GM12865 (cell line): ENCODE measurements around the gene GDPD5.

Experiments
- DNase-seq: peaks from one replicate; pipeline ENCODE4 v3.0.0; 2010; ENCODE audit warnings: low read depth
- H3K4me3 ChIP-seq: 2 replicates; pipeline ENCODE4 v1.5.1; 2011; ENCODE audit warnings: mild to moderate bottlenecking, low read depth, low read length, control low read depth
- TF ChIP-seq, protein P1 (sequence below): IDR thresholded peaks from 2 replicates; pipeline ENCODE4 v1.5.1; 2011; ENCODE audit warnings: low read length, control low read depth, low read depth, inconsistent platforms; ENCODE audit not compliant: insufficient read depth; ENCODE audit errors: missing control alignments

The GDPD5 gene

DNA sequence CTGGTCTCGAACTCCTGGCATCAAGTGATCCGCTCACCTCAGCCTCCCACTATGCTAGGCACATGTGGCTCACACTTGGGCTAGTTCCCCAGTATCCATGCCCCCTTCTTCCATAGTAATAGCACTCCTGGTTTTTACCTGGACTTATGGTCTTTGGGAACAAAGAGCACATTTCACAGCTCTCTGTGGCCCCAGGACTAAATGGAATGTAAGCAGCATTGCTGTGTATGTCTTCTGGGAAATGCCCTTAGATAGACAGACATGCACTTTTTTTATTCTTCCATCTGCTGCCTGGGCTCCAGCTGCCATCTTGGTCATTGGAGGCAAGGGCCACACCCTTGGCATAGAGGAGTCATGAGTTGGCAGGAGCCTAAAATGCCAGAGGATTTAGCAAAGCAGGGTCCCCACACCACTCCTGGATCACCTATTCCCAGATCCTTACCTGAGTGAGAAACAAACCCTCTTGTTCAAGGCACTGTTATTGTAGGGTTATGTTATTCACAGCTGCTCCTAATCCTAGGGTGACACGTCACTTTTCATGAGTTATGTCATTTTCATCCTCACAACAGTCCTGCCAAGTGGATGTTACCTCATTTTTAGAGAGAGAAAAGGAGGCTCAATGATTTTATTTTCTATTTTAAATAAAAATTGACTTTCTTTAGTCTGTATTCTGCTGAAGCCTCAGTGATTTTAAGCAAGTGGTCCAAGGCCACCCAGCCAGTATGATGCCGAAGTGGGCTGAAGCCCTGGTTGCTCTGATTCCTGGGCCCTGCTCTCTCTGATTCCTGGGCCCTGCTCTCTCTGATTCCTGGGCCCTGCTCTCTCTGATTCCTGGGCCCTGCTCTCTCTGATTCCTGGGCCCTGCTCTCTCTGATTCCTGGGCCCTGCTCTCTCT, 15.7 kb upstream of the GDPD5 start:
- DNase-seq: no peak
- TF ChIP-seq, protein P1, sequence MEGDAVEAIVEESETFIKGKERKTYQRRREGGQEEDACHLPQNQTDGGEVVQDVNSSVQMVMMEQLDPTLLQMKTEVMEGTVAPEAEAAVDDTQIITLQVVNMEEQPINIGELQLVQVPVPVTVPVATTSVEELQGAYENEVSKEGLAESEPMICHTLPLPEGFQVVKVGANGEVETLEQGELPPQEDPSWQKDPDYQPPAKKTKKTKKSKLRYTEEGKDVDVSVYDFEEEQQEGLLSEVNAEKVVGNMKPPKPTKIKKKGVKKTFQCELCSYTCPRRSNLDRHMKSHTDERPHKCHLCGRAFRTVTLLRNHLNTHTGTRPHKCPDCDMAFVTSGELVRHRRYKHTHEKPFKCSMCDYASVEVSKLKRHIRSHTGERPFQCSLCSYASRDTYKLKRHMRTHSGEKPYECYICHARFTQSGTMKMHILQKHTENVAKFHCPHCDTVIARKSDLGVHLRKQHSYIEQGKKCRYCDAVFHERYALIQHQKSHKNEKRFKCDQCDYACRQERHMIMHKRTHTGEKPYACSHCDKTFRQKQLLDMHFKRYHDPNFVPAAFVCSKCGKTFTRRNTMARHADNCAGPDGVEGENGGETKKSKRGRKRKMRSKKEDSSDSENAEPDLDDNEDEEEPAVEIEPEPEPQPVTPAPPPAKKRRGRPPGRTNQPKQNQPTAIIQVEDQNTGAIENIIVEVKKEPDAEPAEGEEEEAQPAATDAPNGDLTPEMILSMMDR: no peak
- H3K4me3 ChIP-seq: no peak overlapping the region

DNA sequence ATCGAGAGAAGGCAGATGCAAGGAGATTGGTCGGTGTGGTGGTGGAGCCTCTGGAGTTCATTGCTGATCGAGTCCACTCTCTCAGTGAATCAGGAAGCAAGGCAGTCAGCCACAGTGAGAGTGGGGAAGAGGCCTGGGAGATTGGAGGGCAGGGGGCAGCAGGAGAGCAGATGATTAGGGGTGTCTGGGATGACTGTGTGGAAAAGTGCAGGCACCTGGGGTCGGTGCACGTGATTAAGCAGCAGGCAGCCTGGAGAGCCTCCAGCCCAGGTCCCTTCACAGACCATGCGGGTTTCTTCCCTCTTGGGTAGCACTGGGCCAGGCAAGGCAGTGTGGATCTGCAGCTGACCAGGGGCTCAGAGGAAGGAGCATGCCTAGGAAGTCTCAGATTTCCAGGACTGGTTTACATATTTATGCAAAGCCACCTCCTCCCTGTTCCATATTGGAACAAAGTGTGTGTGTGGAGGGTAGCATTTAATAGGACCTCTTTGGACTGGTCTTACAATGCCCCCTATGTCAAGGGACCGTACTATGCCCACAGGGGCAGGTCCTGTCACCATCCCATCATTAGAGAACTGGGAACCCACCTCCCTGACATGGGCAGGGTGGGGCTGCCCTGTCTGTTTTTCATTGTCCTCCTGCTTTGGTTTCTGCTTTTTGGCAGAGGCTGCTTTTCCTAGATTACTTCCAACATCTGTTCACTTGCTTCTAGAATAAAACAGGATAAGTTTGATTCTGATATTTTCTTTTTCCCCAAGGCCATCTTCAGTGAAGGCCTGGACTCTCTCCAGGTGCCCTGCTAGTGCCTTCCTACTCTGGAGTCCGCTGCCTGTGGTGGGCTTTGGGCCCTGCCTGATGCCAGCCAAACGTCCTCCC, 14.0 kb upstream of the GDPD5 start:
- no peak overlapping the region for H3K4me3 ChIP-seq
- DNase-seq: no peak
- TF ChIP-seq, protein P1: no peak

DNA sequence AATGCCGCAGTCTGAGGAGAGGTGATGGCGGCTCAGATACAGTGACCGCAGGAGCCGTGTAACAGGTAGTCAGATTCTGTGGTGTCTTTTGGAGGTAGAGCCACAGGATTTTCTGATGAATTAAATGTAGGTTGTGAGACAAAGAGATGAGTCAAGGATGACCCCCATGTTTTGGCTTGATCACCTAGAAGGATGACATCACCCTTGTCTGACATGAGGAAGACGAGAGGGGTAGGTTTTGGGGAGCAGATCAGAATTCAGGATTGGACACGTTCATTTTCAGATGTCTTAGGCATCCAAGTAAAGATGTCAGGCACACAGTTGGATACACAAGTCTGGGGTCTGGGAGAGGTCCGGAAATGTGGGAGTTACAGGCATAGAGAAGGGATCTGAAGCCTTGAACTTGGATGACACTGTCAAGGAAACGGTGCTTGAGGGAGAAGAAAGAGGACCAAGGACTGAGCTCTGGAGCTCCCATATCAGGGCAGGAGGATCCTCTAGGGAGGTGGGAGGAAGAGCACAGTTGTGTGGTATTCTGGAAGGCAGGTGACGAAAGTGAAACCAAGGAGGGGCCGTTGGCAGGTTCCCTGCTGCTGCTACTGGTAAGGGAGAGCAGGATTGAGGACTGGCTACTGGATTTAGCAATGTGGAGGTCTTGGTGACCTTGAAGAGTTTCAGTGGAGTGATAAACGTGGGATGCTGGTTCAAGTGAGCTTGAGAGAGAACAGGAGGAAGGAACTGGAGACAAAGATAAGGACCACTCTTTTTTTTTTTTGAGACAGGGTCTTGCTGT, 12.6 kb upstream of the GDPD5 start:
- TF ChIP-seq, protein P1: no peak
- no peak for DNase-seq
- H3K4me3 ChIP-seq: no peak overlapping the region

DNA sequence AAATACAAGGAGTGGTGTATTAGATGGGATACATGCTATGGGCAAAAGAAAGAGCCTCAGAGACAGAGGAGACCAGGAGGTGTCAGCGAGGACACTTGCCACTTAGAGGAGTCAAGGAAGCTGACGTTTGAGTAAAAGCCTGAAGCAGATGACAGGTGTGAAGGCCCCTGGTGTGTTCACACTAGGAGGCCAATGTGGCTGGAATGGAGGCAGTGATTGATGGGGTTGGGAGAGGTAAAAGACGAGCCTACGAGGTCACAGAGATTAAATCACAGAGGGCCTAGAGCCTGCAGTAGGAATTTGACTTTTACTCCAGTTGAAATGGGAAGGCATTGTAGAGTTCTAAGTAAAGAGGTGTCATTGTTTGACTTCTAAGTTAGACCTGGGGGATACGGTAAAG, 12.0 kb upstream of the GDPD5 start:
- TF ChIP-seq, protein P1: no peak
- H3K4me3 ChIP-seq: peak overlapping the region; percentile 14
- no peak for DNase-seq

DNA sequence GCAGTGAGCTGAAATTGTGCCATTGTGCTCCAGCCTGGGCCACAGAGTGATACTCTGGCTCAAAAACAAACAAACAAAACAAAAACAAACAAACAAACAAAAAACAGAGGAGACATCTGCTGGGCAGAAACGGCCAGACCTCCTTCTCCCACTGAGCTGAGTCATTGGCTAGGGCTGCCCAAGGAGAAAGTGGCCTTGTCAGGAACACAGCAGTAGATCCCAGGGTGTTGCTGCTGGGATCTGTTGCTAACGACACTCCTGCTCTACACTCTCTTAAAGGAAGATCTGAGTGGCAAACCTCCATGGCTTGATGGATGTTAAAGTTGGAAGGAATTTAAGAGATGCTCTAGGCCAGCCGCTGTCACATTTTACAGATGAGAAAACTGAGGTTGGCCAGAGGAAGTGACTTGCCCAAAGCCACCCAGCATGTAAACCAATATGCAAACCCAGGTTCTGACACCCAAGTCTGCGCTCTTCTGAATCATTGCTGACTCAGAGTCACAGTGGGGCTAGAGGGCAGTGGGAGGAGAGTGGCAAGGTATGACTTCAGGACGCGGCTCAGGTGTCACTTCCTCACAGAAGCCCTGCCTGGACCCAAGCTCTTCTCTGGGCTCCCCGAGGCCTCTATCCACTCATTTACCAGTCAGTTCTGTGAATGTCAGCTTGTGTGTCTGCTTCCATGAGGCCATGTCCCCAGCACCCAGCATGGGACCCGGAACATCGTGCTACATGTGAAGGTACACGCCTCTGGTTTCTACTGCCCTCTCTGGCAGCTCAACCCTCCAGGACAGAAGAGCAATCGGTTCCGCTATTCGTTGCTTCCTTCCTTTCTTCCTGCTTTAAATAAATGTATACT, 11.3 kb upstream of the GDPD5 start:
- peak overlapping the region; percentile 14 for H3K4me3 ChIP-seq
- TF ChIP-seq, protein P1: peak; percentile 7
- DNase-seq: peak; percentile 90

DNA sequence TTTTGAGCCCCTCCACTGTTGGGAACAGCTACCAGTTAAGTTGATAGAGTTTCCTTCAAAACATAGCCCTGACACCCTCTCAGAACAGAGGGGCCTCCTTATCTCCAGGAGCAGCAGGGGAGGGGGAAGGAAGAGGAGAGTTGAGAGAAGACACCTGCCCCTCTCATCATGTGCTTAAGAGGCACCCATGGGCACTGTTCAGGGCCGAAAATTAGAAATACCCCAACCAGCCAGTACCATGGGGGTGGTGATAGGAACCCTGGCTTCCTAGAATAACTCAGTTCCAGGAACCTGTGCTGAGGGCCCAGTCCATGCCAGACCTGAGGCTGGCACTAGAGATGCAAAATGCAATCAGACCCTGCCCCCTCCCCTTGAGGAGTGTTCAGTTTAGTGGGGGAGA, 9.3 kb upstream of the GDPD5 start:
- H3K4me3 ChIP-seq: no peak overlapping the region
- no peak for DNase-seq
- TF ChIP-seq, protein P1: no peak
